Retinal pigment epithelial cell (primary cell): ENCODE results near the gene HS3ST1.

Experiments
- DNase-seq: peaks from one replicate; pipeline ENCODE4 v3.0.0-alpha.2; 2010; ENCODE audit warnings: low read depth
- H3K4me3 ChIP-seq: 2 replicates; pipeline ENCODE4 v1.5.1; 2011; ENCODE audit warnings: mild to moderate bottlenecking, low read length, control low read depth, moderate library complexity
- CTCF ChIP-seq: conservative IDR thresholded peaks from 2 replicates; pipeline ENCODE4 v1.5.1; 2011; ENCODE audit warnings: low read depth, low read length, control low read depth, inconsistent platforms

HS3ST1 gene

DNA sequence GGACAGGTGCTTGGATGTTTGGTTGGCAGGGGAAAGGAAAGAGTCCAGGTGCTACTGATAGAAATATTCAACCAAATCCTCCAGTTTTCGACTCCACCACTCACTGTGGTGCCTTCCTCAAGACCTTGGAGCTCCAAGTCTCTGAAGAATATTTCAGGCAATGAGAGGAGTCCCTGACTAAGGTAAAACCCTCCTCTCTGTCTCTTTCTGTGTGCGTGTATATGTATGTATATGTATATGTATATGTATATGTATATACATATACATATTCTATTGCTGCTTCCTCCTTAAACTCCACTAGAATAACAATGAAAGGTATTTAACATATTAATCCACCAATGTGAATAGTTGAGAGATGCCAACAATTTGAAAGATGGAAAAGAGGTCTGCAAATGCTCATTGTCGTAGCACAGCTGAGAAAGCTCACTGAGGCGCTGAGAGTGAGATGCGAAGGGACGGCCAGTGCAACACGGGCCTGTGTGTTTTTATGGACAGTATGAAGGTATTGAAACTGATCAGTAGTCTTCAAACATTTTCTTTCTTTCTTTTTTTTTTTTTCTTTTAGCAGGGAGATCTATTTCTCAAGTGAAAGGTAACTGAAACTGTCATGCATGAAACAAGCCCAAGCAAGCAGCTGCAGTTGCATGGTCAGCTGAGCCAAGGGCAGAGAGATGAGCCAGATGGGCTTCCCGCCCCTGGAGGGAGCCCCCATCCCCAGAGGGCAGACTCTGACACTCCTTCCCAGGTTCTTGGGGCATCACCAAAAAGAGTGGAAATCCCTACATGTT, 41.1 kb upstream of the HS3ST1 start:
- no peak overlapping the region for H3K4me3 ChIP-seq
- TF ChIP-seq CTCF, result no peak
- DNase-seq, result no peak

DNA sequence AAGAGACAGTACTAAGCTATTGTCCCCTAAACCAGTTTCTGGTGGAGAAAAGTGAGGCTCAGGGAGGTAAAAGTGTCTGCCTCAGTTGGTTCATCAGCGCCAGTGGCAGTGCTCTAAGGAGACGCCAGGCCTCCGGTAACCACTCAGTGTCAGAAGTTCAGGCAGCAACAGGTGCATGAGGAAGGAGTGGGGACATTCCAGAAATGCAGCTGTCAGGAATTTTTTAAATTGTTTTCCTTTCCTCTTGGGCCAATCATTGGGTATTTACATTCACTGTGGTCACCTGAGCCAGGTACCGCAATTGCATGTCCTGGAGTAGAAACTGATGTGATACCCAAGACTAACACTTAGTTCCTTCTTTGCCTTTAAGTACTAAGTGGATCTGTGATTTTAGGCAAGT, 40.2 kb upstream of the HS3ST1 start:
- DNase-seq, result no peak
- H3K4me3 ChIP-seq, result no peak overlapping the region
- no peak for TF ChIP-seq CTCF

DNA sequence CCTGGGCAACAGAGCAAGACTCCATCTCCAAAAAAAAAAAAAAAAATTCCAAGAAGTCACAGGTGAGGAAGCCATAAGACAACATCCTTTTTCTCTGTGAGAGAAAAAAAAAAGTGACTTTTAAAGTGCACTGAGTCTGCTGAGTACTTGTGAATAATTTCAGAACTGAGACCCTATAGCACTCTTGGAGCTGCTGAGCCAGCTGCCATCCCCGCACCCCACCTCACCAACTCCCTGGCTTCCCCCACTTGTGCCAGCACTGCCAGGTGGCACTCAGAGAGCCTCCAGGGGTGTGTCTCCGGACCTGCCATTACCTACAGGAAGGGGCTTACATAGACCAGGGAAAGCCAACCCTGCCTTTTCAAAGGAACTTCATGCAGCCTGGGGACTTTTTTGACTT, 39.2 kb upstream of the HS3ST1 start:
- TF ChIP-seq CTCF, result no peak
- no peak overlapping the region for H3K4me3 ChIP-seq
- DNase-seq, result no peak

- TF ChIP-seq CTCF, result no peak
- H3K4me3 ChIP-seq, result no peak overlapping the region
- DNase-seq, result no peak
Measured at GRCh38 chr4:11463707-11464106, 35.0 kb upstream of the HS3ST1 start.

GRCh38 chr4:11456401-11456800, 27.7 kb upstream of the HS3ST1 start:
- TF ChIP-seq CTCF, result no peak
- H3K4me3 ChIP-seq, result no peak overlapping the region
- no peak for DNase-seq

DNA sequence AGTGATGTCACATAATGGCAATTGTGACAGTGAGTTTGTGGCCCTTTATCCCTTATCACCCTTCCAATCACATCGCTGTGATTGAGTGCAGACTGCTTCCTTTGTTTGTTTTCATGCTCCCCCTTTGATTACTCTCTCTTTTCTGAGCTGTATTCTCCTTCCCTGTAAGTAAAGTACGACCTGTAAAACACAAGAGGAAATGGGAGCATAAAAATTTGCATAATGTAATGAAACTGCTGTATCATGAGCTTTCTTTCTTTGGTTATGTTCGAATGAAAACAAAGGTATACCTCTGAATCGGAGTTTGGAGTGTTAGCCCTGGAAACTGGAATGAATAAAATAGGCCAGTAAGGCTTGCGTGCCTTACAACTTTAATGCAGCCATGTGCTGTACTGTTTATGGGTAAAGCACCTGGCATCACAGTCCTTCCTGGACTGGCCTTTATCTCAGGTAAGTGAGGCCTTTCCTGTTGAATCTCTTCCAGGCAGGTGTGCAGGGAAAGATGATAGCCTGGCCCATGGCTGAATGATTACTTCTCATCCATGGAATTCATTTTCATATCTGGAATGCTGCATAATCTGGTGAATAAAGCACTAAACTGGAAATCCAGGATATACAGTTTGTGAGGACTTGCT, 26.6 kb upstream of the HS3ST1 start:
- TF ChIP-seq CTCF, result no peak
- DNase-seq, result no peak
- H3K4me3 ChIP-seq, result no peak overlapping the region

DNA sequence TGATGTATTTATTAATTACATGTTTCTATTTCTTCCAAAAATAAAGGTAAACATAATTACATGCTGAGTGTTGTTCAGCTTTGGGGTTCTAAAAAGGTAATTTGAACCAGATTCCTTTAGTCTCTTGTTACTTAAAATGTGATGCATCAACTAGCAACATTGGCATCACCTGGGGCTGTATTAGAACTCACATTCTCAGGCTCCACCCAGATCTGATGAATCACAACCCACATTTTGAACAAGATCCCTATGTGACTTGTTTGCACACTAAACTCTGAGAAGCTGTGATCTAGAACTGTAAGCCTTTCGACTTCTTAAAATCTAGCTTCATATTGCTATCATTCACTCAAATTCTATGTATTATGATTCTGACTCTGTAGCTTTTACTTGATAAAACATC, 23.0 kb upstream of the HS3ST1 start:
- H3K4me3 ChIP-seq, result no peak overlapping the region
- TF ChIP-seq CTCF, result no peak
- no peak for DNase-seq
